ENCODE measurements around the gene LRRC75B.
"Not testable (repeated sequence)": the region's sequence is repeated elsewhere in the genome, so short reads cannot be mapped to it uniquely, and the experiment has no call there.

The LRRC75B gene

GRCh38 chr22:24594569-24595120 is 1.8 kb upstream of the LRRC75B start:
- Histone ChIP-seq H3K4me1 (ENCODE audit: insufficient read depth, low read length) (peaks cover 14% of the 10 kb centered on the region; the same call in 1 of the 2 replicates), H3K9ac (ENCODE audit: low read depth, low read length) (no peak overlapping the region), H3K36me3 (ENCODE audit: insufficient read depth, low read length) (no peaks in the 10 kb centered on the region), H3K9me3 (ENCODE audit: control insufficient read depth, insufficient read depth, low read length) (no peaks in the 10 kb centered on the region)

GRCh38 chr22:24593836-24594568 is 1.1 kb upstream of the LRRC75B start:
- Histone ChIP-seq H3K36me3 (ENCODE audit: insufficient read depth, low read length) (no peaks in the 10 kb centered on the region), H3K4me1 (ENCODE audit: insufficient read depth, low read length) (peaks cover 10% of the 10 kb centered on the region; the same call in 1 of the 2 replicates), H3K9ac (ENCODE audit: low read depth, low read length) (no peak overlapping the region), H3K9me3 (ENCODE audit: control insufficient read depth, insufficient read depth, low read length) (no peaks in the 10 kb centered on the region)

GRCh38 chr22:24593559-24593835 is 624 bp upstream of the LRRC75B start:
- H3K9me3 ChIP-seq (ENCODE audit: control insufficient read depth, insufficient read depth, low read length); H3K36me3 ChIP-seq (ENCODE audit: insufficient read depth, low read length): not testable (repeated sequence)
- peak overlapping the region; percentile 77 for H3K9ac ChIP-seq (ENCODE audit: low read depth, low read length)
- H3K4me1 ChIP-seq (ENCODE audit: insufficient read depth, low read length): peaks cover 10% of the 10 kb centered on the region; the same call in 1 of the 2 replicates

GRCh38 chr22:24592058-24592850 is 619 bp downstream of the LRRC75B start:
- peak overlapping the region; percentile 77 for H3K9ac ChIP-seq (ENCODE audit: low read depth, low read length)
- H3K4me1 ChIP-seq (ENCODE audit: insufficient read depth, low read length): peaks cover 10% of the 10 kb centered on the region; the same call in 1 of the 2 replicates
- no peaks in the 10 kb centered on the region for H3K36me3 ChIP-seq (ENCODE audit: insufficient read depth, low read length)
- H3K9me3 ChIP-seq (ENCODE audit: control insufficient read depth, insufficient read depth, low read length): no peaks in the 10 kb centered on the region

GRCh38 chr22:24591286-24591830 is 1.5 kb downstream of the LRRC75B start:
- no peaks in the 10 kb centered on the region for H3K36me3 ChIP-seq (ENCODE audit: insufficient read depth, low read length)
- H3K9me3 ChIP-seq (ENCODE audit: control insufficient read depth, insufficient read depth, low read length): no peaks in the 10 kb centered on the region
- peaks cover 10% of the 10 kb centered on the region; the same call in 1 of the 2 replicates for H3K4me1 ChIP-seq (ENCODE audit: insufficient read depth, low read length)
- no peak overlapping the region for H3K9ac ChIP-seq (ENCODE audit: low read depth, low read length)

GRCh38 chr22:24590596-24591173 is 2.2 kb downstream of the LRRC75B start:
- Histone ChIP-seq H3K4me1 (ENCODE audit: insufficient read depth, low read length) (peaks cover 10% of the 10 kb centered on the region; the same call in 1 of the 2 replicates), H3K36me3 (ENCODE audit: insufficient read depth, low read length) (no peaks in the 10 kb centered on the region), H3K9ac (ENCODE audit: low read depth, low read length) (no peak overlapping the region), H3K9me3 (ENCODE audit: control insufficient read depth, insufficient read depth, low read length) (no peaks in the 10 kb centered on the region)

GRCh38 chr22:24589518-24590030 is 3.3 kb downstream of the LRRC75B start:
- peaks cover 3% of the 10 kb centered on the region; the same call in 1 of the 2 replicates for H3K4me1 ChIP-seq (ENCODE audit: insufficient read depth, low read length)
- H3K9ac ChIP-seq (ENCODE audit: low read depth, low read length): no peak overlapping the region
- no peaks in the 10 kb centered on the region for H3K36me3 ChIP-seq (ENCODE audit: insufficient read depth, low read length)
- H3K9me3 ChIP-seq (ENCODE audit: control insufficient read depth, insufficient read depth, low read length): no peaks in the 10 kb centered on the region

- no peak overlapping the region for H3K9ac ChIP-seq (ENCODE audit: low read depth, low read length)
- H3K4me1 ChIP-seq (ENCODE audit: insufficient read depth, low read length): no peaks in the 10 kb centered on the region; the same call in 1 of the 2 replicates
- no peaks in the 10 kb centered on the region for H3K36me3 ChIP-seq (ENCODE audit: insufficient read depth, low read length)
- no peaks in the 10 kb centered on the region for H3K9me3 ChIP-seq (ENCODE audit: control insufficient read depth, insufficient read depth, low read length)
Measured at GRCh38 chr22:24588757-24589481, 4.0 kb downstream of the LRRC75B start.

- no peak overlapping the region for H3K9ac ChIP-seq (ENCODE audit: low read depth, low read length)
- no peaks in the 10 kb centered on the region for H3K9me3 ChIP-seq (ENCODE audit: control insufficient read depth, insufficient read depth, low read length)
- no peaks in the 10 kb centered on the region for H3K36me3 ChIP-seq (ENCODE audit: insufficient read depth, low read length)
- no peaks in the 10 kb centered on the region for H3K4me1 ChIP-seq (ENCODE audit: insufficient read depth, low read length)
Measured at GRCh38 chr22:24588381-24588756, 4.5 kb downstream of the LRRC75B start.

GRCh38 chr22:24587948-24588347 is 4.9 kb downstream of the LRRC75B start:
- H3K9ac ChIP-seq (ENCODE audit: low read depth, low read length): no peak overlapping the region
- H3K9me3 ChIP-seq (ENCODE audit: control insufficient read depth, insufficient read depth, low read length): no peaks in the 10 kb centered on the region
- H3K4me1 ChIP-seq (ENCODE audit: insufficient read depth, low read length): no peaks in the 10 kb centered on the region
- no peaks in the 10 kb centered on the region for H3K36me3 ChIP-seq (ENCODE audit: insufficient read depth, low read length)

- no peak overlapping the region for H3K9ac ChIP-seq (ENCODE audit: low read depth, low read length)
- H3K4me1 ChIP-seq (ENCODE audit: insufficient read depth, low read length): no peaks in the 10 kb centered on the region
- no peaks in the 10 kb centered on the region for H3K36me3 ChIP-seq (ENCODE audit: insufficient read depth, low read length)
- H3K9me3 ChIP-seq (ENCODE audit: control insufficient read depth, insufficient read depth, low read length): no peaks in the 10 kb centered on the region
Measured at GRCh38 chr22:24587251-24587650, 5.6 kb downstream of the LRRC75B start.

- no peaks in the 10 kb centered on the region for H3K9me3 ChIP-seq (ENCODE audit: control insufficient read depth, insufficient read depth, low read length)
- no peaks in the 10 kb centered on the region for H3K4me1 ChIP-seq (ENCODE audit: insufficient read depth, low read length)
- H3K36me3 ChIP-seq (ENCODE audit: insufficient read depth, low read length): no peaks in the 10 kb centered on the region
- no peak overlapping the region for H3K9ac ChIP-seq (ENCODE audit: low read depth, low read length)
Measured at GRCh38 chr22:24585927-24586546, 6.8 kb downstream of the LRRC75B start.

- H3K4me1 ChIP-seq (ENCODE audit: insufficient read depth, low read length): no peaks in the 10 kb centered on the region
- H3K9me3 ChIP-seq (ENCODE audit: control insufficient read depth, insufficient read depth, low read length): no peaks in the 10 kb centered on the region
- no peak overlapping the region for H3K9ac ChIP-seq (ENCODE audit: low read depth, low read length)
- no peaks in the 10 kb centered on the region for H3K36me3 ChIP-seq (ENCODE audit: insufficient read depth, low read length)
Measured at GRCh38 chr22:24585461-24585860, 7.4 kb downstream of the LRRC75B start.

All from ES-I3 (cell line).